Right atrium auricular region (tissue), 2 donors: ENCODE data around the gene FAM163A. TPM values are rescaled to one million over a fixed set of nuclear protein-coding genes. Genes with fewer than 3 reads are reported as not detected.

Experiments
- DNase-seq: peaks from one replicate; pipeline ENCODE4 v3.0.0-alpha.2; 2019; ENCODE audit warnings: low spot score
- H3K27ac ChIP-seq, 2 donors: fragments of 200-600 bp; sonication (generic); 1 replicate in 1 of 2; 2 replicates in 1 of 2; pipeline ENCODE4 v1.5.1; 2016 to 2019
- H3K27me3 ChIP-seq, 2 donors: fragments of 200-600 bp; sonication (generic); one replicate each; pipeline versions ENCODE4 v1.5.1 to v1.6.0; 2017 to 2019
- H3K36me3 ChIP-seq: fragments of 200-600 bp; sonication (generic); one replicate; pipeline ENCODE4 v1.5.1; 2016
- H3K4me1 ChIP-seq, 2 donors: fragments of 200-600 bp; sonication (generic); one replicate each; pipeline versions ENCODE4 v1.5.1 to v1.6.0; 2017 to 2019
- H3K4me3 ChIP-seq, 2 donors: fragments of 200-600 bp; sonication (generic); 1 replicate in 1 of 2; 2 replicates in 1 of 2; pipeline ENCODE4 v1.5.1; 2017 to 2019; ENCODE audit warnings: mild to moderate bottlenecking in 1 of 2, moderate library complexity in 1 of 2
- H3K9me3 ChIP-seq, 2 donors: fragments of 200-600 bp; sonication (generic); one replicate each; pipeline ENCODE4 v1.5.1; 2019
- CTCF ChIP-seq, 2 donors: fragments of 200-600 bp; sonication (generic); IDR thresholded peaks; one replicate each; pipeline ENCODE4 v1.5.1; 2019; ENCODE audit warnings: antibody characterized with exemption in 2 of 2
- total RNA-seq, 2 donors: library from RNA; depleted of rRNA; stranded (reverse); fragments of >200 nt; gene quantifications; one replicate each; pipeline ENCODE4 v1.1.0, GENCODE V29; 2016

FAM163A gene
- total RNA-seq, 2 donors from 2014 or later = not detected

- Histone ChIP-seq H3K4me1 (peaks cover 0 to 15% of the 10 kb centered on the region in 2 donors), H3K9me3 (no peaks in the 10 kb centered on the region), H3K4me3 (no peak overlapping the region), H3K36me3 (no peaks in the 10 kb centered on the region), H3K27ac (no peak overlapping the region), H3K27me3 (no peaks in the 10 kb centered on the region)
- no peak for DNase-seq
- TF ChIP-seq CTCF (IDR thresholded peaks at IDR 0.05) = no peak
These were observed 50.2 kb downstream of the FAM163A start for GRCh38 chr1:179793281-179793680.

- H3K27ac ChIP-seq = no peak overlapping the region
- no peaks in the 10 kb centered on the region for H3K9me3 ChIP-seq
- H3K4me1 ChIP-seq = peaks cover 0 to 15% of the 10 kb centered on the region in 2 donors
- H3K36me3 ChIP-seq = no peaks in the 10 kb centered on the region
- no peaks in the 10 kb centered on the region for H3K27me3 ChIP-seq
- TF ChIP-seq CTCF (IDR thresholded peaks at IDR 0.05) = no peak
- no peak overlapping the region for H3K4me3 ChIP-seq
- no peak for DNase-seq
These were observed 51.1 kb downstream of the FAM163A start for GRCh38 chr1:179794146-179794545.

- no peak for DNase-seq
- TF ChIP-seq CTCF (IDR thresholded peaks at IDR 0.05) = no peak
- peaks cover 0 to 15% of the 10 kb centered on the region in 2 donors for H3K4me1 ChIP-seq
These were observed 51.6 kb downstream of the FAM163A start for GRCh38 chr1:179794669-179795068.

GRCh38 chr1:179798213-179798863 lies 55.2 kb downstream of the FAM163A start:
- DNase-seq = no peak
- TF ChIP-seq CTCF (IDR thresholded peaks at IDR 0.05) = no peak
- H3K36me3 ChIP-seq = no peaks in the 10 kb centered on the region
- no peak overlapping the region for H3K4me3 ChIP-seq
- peaks cover 0 to 15% of the 10 kb centered on the region in 2 donors for H3K4me1 ChIP-seq
- H3K27ac ChIP-seq = no peak overlapping the region
- H3K9me3 ChIP-seq = no peaks in the 10 kb centered on the region
- H3K27me3 ChIP-seq = no peaks in the 10 kb centered on the region

More at GRCh38 chr1:179794669-179795068, 51.6 kb downstream of the FAM163A start:
- Histone ChIP-seq H3K4me3 (no peak overlapping the region), H3K27ac (no peak overlapping the region), H3K36me3 (no peaks in the 10 kb centered on the region), H3K27me3 (no peaks in the 10 kb centered on the region), H3K9me3 (no peaks in the 10 kb centered on the region)

DNA sequence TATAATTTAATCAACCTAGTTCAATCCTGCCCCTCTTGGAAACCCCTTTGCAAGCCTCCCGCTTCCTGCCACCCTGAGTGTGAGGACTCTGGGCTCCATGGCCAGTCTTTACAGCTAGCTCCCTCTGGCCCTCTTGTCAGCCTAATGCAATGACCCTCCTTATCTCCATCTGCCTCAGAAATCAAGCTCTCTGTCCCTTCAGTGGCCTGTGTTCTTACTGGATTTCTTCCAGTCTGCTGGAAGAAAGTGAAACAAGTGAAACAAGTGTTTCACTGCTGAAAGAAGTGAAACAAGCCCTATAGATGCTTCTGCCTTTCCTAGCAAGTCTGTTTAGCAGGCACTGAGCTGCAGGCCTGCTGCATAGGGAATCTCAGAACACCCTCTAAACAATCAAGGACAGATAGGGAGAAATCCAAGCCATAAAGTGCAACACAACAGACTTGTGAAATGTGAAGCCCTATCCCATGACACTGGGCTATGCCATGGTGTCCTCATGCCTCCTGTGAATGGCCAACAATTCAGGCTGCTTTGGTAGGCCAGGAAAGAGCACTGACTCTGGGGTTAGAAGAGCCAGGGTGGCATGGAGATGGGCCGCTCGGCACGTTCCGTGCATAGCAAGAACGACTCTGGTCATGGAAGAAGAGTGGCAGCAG lies 55.9 kb downstream of the FAM163A start:
- Histone ChIP-seq H3K27me3 (no peaks in the 10 kb centered on the region), H3K27ac (no peak overlapping the region), H3K36me3 (no peaks in the 10 kb centered on the region), H3K4me3 (no peak overlapping the region), H3K4me1 (peaks cover 0 to 12% of the 10 kb centered on the region in 2 donors), H3K9me3 (no peaks in the 10 kb centered on the region)
- no peak for DNase-seq
- TF ChIP-seq CTCF (IDR thresholded peaks at IDR 0.05) = no peak
